ENCODE results near the gene CPM.

CPM gene

DNA sequence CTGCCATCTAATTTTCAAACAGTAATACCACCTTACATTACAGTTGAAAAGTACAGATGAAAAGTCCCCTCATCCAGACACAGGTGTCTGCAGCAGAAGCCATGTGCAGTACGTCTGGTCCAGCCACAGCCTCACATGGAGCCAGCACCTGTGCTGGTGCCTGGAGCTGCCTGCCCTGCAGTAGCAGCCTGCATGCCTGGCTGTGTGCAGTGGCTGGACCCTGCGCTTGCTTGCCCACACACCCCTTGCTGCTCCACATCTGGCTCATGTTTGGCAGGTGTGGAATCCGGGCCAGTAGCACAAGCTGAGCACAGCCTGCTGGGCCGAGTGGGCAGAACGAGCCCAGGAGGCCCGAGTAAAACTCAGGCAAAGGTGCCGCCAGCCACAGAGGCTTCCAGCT is 21.8 kb upstream of the CPM start:
- no peak for DNase-seq

- no peak for DNase-seq
Measured at GRCh38 chr12:68953536-68953935, 20.6 kb upstream of the CPM start.

DNA sequence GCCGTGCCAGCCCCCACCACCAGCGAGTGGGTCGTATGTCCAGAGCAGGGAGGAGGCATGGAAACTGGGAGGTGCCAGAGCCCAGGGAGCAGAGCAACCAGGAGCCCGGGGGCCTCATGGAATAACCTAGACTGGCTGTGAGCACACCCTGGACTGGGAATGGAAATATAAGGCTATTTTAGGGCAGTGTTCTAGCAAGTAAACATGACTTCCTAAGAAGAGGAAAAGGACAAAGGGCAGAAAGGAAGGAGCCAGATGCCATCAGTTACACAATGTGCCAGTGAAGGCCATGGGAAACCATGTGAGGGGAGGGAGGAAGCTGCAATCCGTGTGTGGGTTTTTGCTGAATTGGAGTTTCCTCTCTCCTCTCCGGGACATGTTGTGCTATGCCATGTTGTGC is 18.7 kb upstream of the CPM start:
- no peak for DNase-seq

- no peak for DNase-seq
Measured at GRCh38 chr12:68950511-68950910, 17.5 kb upstream of the CPM start.

DNA sequence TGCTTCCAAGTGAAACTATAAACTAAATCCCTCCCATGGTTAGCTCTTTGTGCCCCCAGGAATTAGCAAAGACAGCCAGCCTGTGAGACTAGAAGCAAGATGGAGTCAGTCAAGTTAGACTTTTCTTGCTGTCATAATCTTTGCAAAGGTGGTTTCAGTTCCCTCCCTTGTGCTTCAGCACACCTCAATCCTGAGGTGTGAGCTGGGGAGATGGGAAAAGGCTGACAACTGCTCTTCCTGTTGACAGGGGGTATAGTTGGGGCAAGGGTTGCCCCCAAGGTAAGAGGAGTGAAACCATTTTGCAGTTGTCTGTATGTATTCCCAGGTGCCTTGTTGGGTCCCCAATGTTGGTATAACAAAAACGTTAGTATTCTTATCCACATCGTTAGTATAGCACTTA is 12.3 kb upstream of the CPM start:
- no peak for DNase-seq

- no peak for DNase-seq
Measured at GRCh38 chr12:68944296-68945076, 11.5 kb upstream of the CPM start.

DNA sequence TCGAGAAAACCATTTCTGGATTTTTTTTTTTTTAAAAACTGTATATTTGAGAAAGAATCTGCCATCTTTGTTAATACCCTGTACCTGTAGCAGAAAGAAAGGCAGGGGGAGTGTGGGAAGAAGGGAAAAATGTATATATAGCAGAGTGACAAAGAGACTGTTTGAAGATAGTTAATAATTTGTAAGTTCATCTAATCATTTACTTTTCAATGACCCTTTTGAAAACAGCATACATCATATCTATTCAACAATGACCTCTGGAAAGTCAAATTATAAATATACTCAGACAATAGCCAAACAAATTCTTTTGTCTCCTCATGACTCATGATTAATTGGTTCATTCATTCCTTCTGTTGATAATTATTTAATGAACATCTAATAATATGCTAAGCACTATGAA is 10.9 kb upstream of the CPM start:
- DNase-seq, result no peak

- DNase-seq, result no peak
Measured at GRCh38 chr12:68940731-68941130, 7.8 kb upstream of the CPM start.

GRCh38 chr12:68939505-68939904 is 6.5 kb upstream of the CPM start:
- DNase-seq, result no peak

GRCh38 chr12:68934392-68934791 is 1.4 kb upstream of the CPM start:
- no peak for DNase-seq

DNA sequence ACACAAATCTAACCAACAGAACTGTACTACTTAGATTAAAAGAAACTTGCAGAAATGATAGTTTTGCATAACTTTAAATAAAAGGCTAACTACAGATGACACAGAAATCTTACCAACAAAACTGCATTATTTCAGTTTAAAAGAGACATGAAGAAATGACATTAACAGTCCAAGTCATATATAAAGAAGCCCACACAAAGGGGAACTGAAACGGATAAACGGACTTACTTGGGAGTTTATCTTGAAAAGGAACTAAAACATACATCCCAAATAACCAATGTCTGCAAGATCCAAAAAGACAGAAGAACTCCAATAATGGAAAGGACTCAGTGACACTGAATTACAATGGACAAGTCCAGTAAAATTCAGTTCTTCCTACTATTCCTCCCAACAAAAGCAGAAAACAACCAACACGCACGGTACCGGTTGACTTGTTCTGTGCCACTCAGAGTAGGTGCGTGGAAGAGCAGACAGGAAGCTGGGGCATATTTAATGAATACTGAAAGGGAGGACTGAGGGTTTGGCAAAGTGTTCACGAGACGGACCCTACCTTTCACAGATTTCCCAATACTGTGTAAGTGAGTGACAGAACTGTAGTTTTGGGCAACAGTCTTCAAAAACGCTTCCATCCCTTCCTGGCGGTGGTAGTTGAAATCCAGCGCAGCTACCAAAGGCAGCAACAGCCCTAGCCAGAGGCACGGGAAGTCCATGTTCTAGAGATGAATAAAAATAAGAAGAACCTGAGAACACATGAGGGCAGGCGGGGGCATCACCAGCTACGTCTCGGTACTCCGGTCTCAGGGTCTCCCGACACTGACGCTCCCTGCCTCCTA is 627 bp downstream of the CPM start:
- DNase-seq, result peak; percentile 7

DNA sequence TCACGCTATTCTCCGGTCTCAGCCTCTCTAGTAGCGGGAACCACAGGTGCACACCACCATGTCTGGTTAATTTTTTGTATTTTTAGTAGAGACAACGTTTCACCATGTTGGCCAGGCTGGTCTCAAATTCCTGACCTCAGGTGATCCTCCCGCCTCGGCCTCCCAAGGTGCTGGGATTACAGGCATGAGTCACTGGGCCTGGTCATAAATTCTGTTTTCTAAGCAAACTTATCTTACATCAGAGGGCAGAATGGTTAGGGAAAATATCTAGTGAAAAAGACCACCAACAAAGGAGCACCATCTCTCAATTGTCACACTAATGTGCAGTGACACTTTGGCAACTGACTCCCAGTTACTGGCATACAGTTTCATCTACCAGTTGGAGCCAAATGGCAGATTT is 2.8 kb downstream of the CPM start:
- DNase-seq, result no peak

- DNase-seq, result no peak
Measured at GRCh38 chr12:68924546-68924945, 8.4 kb downstream of the CPM start.

DNA sequence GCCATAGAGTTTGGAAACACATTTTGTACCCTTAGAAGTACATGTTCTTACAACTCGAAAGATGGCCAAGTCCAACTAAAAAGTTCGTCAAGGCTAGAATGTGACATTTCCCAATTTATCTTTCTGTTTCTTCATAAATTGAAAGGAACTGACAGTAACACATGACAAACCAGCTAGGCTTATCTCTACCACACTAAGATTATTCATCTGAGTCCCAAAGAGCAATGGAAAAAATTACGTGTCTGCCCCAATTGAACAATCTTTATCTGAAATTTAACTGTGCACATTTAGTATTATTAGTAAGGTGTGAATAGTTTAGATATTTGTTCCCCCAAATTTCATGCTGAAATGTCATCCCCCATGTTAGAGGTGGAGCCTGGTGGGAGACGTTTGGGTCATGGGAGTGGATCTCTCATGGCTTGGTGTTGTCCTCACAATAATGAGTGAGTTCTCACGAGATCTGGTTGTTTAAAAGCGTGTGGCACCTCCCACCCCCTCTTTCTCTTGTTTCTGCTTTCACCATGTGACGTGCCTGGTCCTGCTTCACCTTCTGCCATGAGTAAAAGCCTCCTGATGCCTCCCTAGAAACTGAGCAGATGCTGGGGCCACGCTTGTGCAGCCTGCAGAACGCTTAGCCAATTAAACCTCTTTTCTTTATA is 13.3 kb downstream of the CPM start:
- DNase-seq, result no peak

DNA sequence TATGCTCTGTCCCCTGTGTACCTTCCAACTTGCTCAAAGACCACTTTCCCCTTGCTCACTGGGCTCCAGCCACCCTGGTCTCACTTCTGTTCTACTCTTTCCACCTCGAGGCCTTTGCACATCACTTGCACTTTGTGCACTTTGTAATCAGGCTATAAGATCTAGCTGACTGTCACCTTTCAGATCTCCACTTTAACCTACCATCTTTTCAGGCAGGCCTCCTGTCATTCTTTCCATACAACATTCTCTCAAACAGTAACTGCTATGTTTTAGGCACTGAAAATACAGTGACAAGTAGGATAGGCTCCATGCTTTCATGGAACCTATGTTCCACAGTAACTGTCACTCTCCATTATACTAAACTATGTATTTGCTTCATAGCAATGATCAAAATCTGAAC is 14.0 kb downstream of the CPM start:
- no peak for DNase-seq

- peak; percentile 92 for DNase-seq
Measured at GRCh38 chr12:68915055-68915454, 17.9 kb downstream of the CPM start.

DNA sequence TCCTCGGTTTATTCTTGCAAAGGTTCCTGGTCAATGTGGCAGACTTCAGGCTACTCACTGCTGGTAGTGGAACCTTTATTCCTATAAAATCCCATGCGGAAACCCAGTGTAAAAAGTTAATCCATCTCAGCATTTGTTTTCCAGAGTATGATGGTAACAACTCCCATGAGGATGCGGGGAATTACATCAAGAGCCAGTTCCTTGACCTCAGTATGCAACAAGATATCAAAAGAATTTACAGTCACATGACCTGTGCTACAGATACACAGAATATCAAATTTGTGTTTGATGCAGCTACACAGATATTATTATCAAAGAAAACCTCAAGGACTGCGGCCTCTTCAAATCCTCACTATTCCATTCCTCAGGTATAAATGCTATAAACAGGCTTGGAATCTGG is 19.3 kb downstream of the CPM start:
- DNase-seq, result peak; percentile 48

- no peak for DNase-seq
Measured at GRCh38 chr12:68912916-68913315, 20.1 kb downstream of the CPM start.

DNA sequence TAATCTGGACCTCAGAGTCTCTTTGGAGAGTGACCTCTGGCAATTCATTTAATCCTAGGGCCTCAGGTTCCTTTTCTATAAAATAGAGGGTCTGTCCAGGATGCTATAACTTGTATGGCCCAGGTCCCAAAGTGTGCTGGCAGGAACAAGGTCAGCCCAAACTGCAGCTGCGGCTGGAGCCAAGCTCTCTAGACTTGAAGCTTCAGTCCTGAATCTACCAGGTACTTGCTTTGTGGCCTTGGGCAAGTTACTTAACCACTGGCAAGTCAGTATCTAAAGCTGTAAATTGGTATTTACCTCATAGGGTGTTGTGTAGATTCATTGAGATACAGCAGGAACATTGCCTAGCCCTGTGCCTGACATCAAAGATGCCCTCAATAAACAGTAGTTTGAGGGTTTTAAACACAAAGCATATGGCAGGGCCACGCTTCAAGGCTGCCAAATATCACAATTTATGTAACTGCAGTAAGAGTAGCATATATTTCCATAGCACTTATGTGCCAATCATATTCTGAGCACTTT is 21.7 kb downstream of the CPM start:
- DNase-seq, result no peak

DNA sequence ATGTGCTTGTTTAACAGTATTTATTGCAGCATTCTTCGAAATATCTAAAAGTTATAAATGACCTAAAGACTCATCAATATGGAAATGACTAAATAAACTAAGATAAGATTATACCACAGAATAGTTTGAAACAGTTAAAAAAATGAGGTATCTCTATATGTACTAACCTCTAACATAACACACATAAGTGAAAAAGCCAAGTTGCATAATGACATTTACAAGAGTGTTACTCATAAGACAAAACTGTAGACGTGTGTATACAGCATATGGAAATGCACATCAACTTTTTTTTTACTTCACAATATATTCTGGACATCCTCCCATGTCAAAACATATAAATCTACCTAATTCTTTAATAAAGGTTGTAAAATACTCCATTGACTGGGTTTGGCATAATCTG is 22.8 kb downstream of the CPM start:
- DNase-seq, result peak; percentile 70

DNA sequence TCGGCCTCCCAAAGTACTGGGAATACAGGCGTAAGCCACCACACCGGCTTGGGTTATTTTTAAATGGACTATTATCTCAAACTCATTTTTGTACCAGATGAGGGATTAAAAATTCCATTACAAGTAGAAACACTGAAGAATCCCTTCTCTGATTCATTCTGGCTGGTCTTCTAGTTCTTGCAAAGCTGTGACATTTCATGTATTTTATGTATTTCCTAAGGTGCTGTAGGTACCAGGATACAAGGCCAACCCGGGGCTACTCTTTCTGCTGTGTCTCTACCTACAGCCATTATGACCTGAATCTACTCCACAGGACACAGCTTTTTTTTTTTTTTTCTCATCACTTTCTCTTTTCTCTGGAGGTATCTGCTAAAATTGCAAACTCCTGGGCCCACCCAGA is 24.9 kb downstream of the CPM start:
- DNase-seq, result no peak

DNA sequence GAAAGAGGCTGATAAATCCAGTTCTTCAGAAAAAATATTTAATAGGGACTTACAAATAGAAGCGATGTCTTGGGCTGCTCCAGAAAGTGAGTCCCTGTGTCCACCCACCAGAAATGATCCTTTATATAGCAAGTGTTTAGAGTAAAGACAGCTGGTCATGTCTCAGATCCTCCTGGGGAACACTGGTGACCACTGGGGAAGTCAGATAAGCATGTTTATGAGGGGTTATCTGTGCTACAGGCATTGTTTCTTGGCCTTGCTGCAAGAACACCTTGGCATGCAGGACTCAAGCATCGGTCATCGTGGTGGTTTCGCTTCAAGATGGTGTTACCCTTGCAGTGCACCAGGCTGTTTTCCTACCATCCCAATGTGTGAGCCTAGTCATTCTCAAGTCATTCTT is 27.2 kb downstream of the CPM start:
- no peak for DNase-seq

- DNase-seq, result no peak
Measured at GRCh38 chr12:68904351-68904962, 28.5 kb downstream of the CPM start.
